ENCODE results near the gene RAC3.
"Not testable (repeated sequence)": the region's sequence is repeated elsewhere in the genome, so short reads cannot be mapped to it uniquely, and the experiment has no call there.

Gene RAC3

GRCh38 chr17:82037889-82038195, 6.4 kb downstream of the RAC3 start:
- H3K4me3 ChIP-seq (ENCODE audit: low read depth, low read length): no peak overlapping the region
- no peak for TF ChIP-seq CTCF (IDR thresholded peaks at IDR 0.05; ENCODE audit: borderline replicate concordance, insufficient read depth, low read depth, low read length)

GRCh38 chr17:82038796-82039409, 7.4 kb downstream of the RAC3 start:
- not testable (repeated sequence) for H3K4me3 ChIP-seq (ENCODE audit: low read depth, low read length)

GRCh38 chr17:82039695-82040299, 8.3 kb downstream of the RAC3 start:
- TF ChIP-seq CTCF (IDR thresholded peaks at IDR 0.05; ENCODE audit: borderline replicate concordance, insufficient read depth, low read depth, low read length): no peak
- H3K4me3 ChIP-seq (ENCODE audit: low read depth, low read length): no peak overlapping the region

- no peak for TF ChIP-seq CTCF (IDR thresholded peaks at IDR 0.05; ENCODE audit: borderline replicate concordance, insufficient read depth, low read depth, low read length)
- no peak overlapping the region for H3K4me3 ChIP-seq (ENCODE audit: low read depth, low read length)
These were observed 9.8 kb downstream of the RAC3 start for GRCh38 chr17:82041144-82041814.

- TF ChIP-seq CTCF (IDR thresholded peaks at IDR 0.05; ENCODE audit: borderline replicate concordance, insufficient read depth, low read depth, low read length): no peak
- no peak overlapping the region for H3K4me3 ChIP-seq (ENCODE audit: low read depth, low read length)
These were observed 11.2 kb downstream of the RAC3 start for GRCh38 chr17:82042649-82043048.

DNA sequence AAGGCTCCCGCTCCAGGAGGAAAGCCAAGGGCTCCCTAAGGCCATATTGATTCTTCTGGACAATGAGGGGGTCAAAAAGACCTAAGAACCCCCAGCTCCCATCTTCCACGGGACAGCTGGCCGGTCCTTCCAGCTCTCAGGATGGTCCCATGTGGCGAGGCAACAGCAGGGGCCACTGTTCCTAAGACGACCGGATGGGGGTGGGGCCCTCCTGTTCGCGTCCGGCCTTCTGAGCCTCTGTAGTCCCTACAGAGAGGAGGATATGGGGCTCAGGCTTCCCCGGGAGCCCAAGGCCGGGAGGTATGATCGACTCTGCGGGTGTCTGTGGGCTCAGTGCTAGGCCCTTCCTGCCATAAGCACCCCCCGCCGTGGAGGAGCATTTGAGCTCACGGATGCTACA, 12.0 kb downstream of the RAC3 start:
- H3K4me3 ChIP-seq (ENCODE audit: low read depth, low read length): no peak overlapping the region
- TF ChIP-seq CTCF (IDR thresholded peaks at IDR 0.05; ENCODE audit: borderline replicate concordance, insufficient read depth, low read depth, low read length): no peak

GRCh38 chr17:82045936-82046484, 14.5 kb downstream of the RAC3 start:
- no peak overlapping the region for H3K4me3 ChIP-seq (ENCODE audit: low read depth, low read length)
- TF ChIP-seq CTCF (IDR thresholded peaks at IDR 0.05; ENCODE audit: borderline replicate concordance, insufficient read depth, low read depth, low read length): no peak

All from GM12875 (cell line).